Activated gamma-delta T cell (primary cell): ENCODE measurements around the gene ZNF674.
"Not testable (repeated sequence)": the region's sequence is repeated elsewhere in the genome, so short reads cannot be mapped to it uniquely, and the experiment has no call there.

Experiments used
- DNase-seq: peaks from one replicate; lab custom pipeline; 2025; lab: John Stamatoyannopoulos, UW

The ZNF674 gene

GRCh38 chrX:46569621-46570020, 24.4 kb upstream of the ZNF674 start:
- DNase-seq = no peak

GRCh38 chrX:46567388-46567787, 22.2 kb upstream of the ZNF674 start:
- DNase-seq = no peak

GRCh38 chrX:46561824-46562657, 16.8 kb upstream of the ZNF674 start:
- DNase-seq = no peak

GRCh38 chrX:46559062-46559461, 13.8 kb upstream of the ZNF674 start:
- DNase-seq = no peak

- DNase-seq = no peak
These were observed 9.7 kb upstream of the ZNF674 start for GRCh38 chrX:46554942-46555341.

GRCh38 chrX:46553935-46554334, 8.7 kb upstream of the ZNF674 start:
- no peak for DNase-seq

- DNase-seq = no peak
These were observed 6.4 kb upstream of the ZNF674 start for GRCh38 chrX:46551494-46552128.

GRCh38 chrX:46549914-46550313, 4.7 kb upstream of the ZNF674 start:
- no peak for DNase-seq

- no peak for DNase-seq
These were observed 2.6 kb upstream of the ZNF674 start for GRCh38 chrX:46547857-46548256.

- not testable (repeated sequence) for DNase-seq
These were observed 694 bp downstream of the ZNF674 start for GRCh38 chrX:46544527-46544926.

- DNase-seq = no peak
These were observed 1.8 kb downstream of the ZNF674 start for GRCh38 chrX:46543441-46543840.

GRCh38 chrX:46531442-46531841, 13.8 kb downstream of the ZNF674 start:
- no peak for DNase-seq

GRCh38 chrX:46530404-46530908, 14.8 kb downstream of the ZNF674 start:
- not testable (repeated sequence) for DNase-seq

GRCh38 chrX:46529740-46530403, 15.3 kb downstream of the ZNF674 start:
- not testable (repeated sequence) for DNase-seq

GRCh38 chrX:46528640-46529039, 16.6 kb downstream of the ZNF674 start:
- not testable (repeated sequence) for DNase-seq

GRCh38 chrX:46506076-46506475, 39.1 kb downstream of the ZNF674 start:
- DNase-seq = no peak

- no peak for DNase-seq
These were observed 42.4 kb downstream of the ZNF674 start for GRCh38 chrX:46502848-46503247.

GRCh38 chrX:46500054-46500453, 45.2 kb downstream of the ZNF674 start:
- DNase-seq = no peak

- no peak for DNase-seq
These were observed 56.5 kb downstream of the ZNF674 start for GRCh38 chrX:46488712-46489111.

- no peak for DNase-seq
These were observed 59.3 kb downstream of the ZNF674 start for GRCh38 chrX:46485897-46486296.

- DNase-seq = not testable (repeated sequence)
These were observed 66.6 kb downstream of the ZNF674 start for GRCh38 chrX:46478634-46479033.

GRCh38 chrX:46477435-46477834, 67.8 kb downstream of the ZNF674 start:
- no peak for DNase-seq

- DNase-seq = no peak
These were observed 80.0 kb downstream of the ZNF674 start for GRCh38 chrX:46465203-46465602.
